OCI-LY7 (cell line): ENCODE results near the gene KNG1.

Experiments used
- CTCF ChIP-seq: fragments of 200-600 bp; sonication (generic); conservative IDR thresholded peaks from 2 replicates; pipeline ENCODE4 v1.5.1; 2014; ENCODE audit warnings: mild to moderate bottlenecking, antibody characterized with exemption, low read length, moderate library complexity, mixed read lengths
- EZH2phosphoT487 ChIP-seq: fragments of 200-600 bp; sonication (generic); IDR thresholded peaks from 2 replicates; pipeline ENCODE4 v1.6.1; 2018; ENCODE audit warnings: low read depth, borderline replicate concordance, mild to moderate bottlenecking, mixed run types, antibody characterized with exemption, low read length, moderate library complexity, mixed read lengths

GRCh38 chr3:186782542-186783057, 65.4 kb downstream of the KNG1 start:
- TF ChIP-seq CTCF = no peak
- no peak for TF ChIP-seq EZH2phosphoT487
